Stimulated activated CD4-positive, alpha-beta T cell treated with anti-CD3 and anti-CD28 coated beads, Interleukin-1b, Interleukin-23, amount 100 ng/mL, for 48 hours (primary cell): ENCODE data around the gene ABL1.
"Not testable (repeated sequence)": the region's sequence is repeated elsewhere in the genome, so short reads cannot be mapped to it uniquely, and the experiment has no call there.

Experiments
- DNase-seq: peaks from one replicate; pipeline ENCODE4 v3.0.0-alpha.2; 2020

Gene ABL1

GRCh38 chr9:130825809-130826208 lies 9.2 kb upstream of the ABL1 start:
- DNase-seq, result no peak

DNA sequence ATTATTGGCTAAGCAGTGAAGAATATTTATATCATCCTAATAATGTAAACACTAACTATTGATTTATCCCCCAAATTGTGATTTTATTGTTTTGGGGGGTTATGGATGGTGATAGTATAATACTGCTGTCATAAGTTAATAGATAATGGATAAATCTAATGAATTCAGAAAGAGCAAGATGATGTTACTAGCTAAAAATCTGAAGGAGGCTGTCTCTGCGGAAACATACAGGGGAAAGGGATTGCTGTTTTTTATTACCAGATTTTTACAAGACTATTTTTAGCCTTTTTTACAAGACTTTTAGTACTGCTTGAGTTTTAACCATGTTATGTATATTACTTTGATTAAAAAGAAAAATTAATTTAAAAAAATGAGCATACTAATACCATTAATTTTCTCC lies 5.3 kb upstream of the ABL1 start:
- DNase-seq, result no peak

DNA sequence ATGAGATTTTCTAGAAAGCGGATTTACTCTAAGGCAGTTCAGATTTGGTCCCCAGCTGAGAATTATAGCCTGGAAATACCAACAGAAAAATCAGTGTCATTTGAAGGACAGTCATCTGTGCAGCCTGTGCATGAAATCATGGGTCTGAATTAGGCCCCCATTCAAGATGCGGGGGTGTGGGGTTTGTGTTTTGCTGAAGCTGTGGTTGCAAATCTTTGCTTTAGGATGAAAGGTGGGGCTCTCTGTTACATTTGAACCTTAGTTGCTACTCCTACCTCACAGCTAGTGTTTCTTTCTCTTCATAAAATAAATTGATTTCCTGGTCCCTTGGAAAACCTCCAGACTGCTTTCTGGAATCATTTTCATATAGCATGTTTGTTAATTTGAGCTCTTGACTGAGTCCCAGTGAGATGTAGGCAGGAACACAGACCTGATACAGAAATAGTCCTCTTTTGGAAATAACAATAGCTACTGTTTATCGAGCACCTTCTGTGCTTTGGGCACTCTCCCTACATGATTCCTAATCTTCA lies 4.8 kb upstream of the ABL1 start:
- no peak for DNase-seq

- DNase-seq, result no peak
These were observed 4.0 kb upstream of the ABL1 start for GRCh38 chr9:130831077-130831476.

DNA sequence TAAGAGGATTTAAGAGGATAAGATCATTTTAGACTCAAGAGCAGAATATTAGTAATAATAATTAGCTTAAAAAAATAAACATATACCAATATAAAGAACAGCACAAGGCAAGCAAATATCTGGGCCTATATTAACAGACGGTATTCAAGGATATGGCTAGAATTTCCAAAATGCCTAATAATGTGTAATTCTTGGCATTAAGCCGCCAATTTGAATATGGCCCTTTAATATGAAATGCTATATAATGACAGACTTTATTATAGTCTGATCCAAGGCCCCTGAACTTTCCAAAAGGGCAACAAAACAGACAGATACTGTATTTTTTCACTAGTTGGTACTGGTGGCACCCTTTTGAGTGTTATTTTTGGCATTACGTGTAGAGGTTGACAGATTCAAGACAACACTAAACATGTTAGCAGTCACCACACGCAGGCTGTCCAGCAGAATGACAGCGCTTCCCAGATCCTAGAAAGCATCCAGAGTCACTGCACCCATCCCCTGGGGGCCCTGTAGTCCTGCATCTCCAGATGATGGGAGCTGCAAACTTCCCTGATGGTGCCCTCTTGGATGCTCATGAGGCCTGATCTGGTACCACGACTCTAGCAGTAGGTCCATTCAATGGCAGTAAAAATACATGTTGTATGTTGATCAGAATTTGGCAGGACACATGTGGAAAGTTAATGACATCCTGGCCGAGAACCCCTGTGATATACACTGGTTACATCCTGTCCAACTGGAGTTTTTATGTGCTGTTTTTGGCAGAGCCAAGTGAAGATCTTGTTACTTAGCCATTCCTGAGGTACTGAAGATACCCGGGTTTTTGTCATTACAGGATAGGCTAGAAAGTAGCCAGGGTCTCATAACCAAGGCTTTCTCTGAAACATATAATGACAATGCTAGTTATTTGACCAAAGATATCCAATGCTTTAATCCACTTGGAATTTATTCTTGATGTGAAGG lies 1.7 kb upstream of the ABL1 start:
- no peak for DNase-seq

DNA sequence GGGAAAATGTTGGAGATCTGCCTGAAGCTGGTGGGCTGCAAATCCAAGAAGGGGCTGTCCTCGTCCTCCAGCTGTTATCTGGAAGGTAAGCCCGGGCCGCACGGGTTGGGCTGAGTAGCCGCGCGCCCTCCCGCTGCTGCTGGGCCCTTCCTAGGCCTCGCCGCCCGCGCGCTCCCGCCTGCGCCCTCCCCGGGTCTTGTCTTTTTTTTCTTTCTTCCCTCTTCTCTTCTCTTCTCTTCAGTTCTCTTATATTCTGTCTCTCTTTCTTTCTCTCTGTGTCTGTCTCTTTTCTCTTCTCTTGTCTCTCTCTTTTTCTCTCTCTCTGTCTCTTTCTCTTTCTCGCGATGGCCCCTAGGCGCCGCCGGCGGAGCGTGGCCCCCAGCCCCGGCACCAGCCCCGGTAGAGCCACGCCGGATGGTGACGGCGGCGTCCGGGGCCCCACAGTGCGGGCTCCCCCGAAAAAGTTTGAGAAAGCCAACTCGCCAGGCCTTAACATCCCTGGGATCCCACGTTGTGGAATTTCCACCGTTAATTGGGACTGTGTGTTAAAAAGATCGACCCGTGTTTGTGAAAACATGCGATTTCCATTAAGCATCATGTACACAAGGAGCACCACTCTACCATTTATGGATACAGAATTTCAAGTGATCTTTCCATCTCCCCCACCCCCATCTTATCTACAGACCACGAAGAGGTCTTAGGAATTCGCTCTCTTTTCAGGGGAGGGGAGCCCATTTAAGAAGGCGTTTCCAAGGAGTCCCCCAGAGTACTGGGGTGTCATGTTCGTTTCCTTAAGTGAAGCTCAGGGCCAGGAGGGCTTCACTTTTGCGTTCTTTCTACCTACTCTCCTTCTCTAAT lies 616 bp downstream of the ABL1 start:
- peak; percentile 36 for DNase-seq

GRCh38 chr9:130837002-130837511 lies 2.0 kb downstream of the ABL1 start:
- no peak for DNase-seq

DNA sequence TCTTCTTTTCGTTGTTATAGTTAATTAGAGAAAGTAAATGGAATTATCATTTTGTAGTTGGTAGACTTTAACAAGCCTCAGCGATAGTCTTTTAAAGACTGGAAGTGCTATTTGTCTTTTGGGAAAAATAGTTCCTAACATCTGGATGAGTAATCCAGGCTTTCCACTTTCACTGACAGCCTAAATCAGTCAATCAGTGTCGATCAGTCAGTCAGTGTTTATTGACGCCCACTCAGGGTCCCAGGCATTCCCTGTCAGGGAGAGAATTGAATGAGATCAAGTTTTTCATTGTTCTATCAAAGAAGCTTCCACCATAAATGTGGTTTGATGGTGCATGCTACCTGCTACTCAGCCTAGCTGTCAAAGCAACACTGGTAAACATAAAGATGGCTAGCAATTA lies 2.6 kb downstream of the ABL1 start:
- no peak for DNase-seq

- DNase-seq, result no peak
These were observed 4.4 kb downstream of the ABL1 start for GRCh38 chr9:130839132-130840111.

- DNase-seq, result no peak
These were observed 7.5 kb downstream of the ABL1 start for GRCh38 chr9:130842545-130842944.

GRCh38 chr9:130843049-130843908 lies 8.2 kb downstream of the ABL1 start:
- no peak for DNase-seq

DNA sequence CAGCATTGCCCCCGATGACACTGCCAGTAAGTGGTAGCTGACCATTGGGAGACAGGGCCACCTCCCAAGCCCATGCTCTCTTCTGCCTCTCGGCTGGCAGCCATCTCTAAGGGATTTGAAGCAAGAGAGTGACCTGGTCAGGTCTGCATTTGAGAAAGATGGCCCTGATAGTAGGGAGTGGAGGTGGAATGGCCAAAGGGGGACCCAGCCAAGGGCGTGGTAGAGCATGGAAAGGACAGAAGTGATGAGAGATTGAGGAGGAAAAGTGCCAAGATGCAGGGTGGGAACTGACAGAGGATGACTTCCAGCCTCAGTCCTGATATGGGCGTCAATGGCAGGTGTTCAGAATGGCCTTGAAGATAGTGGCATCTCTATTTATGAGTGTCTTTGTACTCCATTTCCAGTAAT lies 9.0 kb downstream of the ABL1 start:
- no peak for DNase-seq

- DNase-seq, result no peak
These were observed 10.2 kb downstream of the ABL1 start for GRCh38 chr9:130845254-130845653.

GRCh38 chr9:130845901-130846481 lies 10.9 kb downstream of the ABL1 start:
- no peak for DNase-seq

DNA sequence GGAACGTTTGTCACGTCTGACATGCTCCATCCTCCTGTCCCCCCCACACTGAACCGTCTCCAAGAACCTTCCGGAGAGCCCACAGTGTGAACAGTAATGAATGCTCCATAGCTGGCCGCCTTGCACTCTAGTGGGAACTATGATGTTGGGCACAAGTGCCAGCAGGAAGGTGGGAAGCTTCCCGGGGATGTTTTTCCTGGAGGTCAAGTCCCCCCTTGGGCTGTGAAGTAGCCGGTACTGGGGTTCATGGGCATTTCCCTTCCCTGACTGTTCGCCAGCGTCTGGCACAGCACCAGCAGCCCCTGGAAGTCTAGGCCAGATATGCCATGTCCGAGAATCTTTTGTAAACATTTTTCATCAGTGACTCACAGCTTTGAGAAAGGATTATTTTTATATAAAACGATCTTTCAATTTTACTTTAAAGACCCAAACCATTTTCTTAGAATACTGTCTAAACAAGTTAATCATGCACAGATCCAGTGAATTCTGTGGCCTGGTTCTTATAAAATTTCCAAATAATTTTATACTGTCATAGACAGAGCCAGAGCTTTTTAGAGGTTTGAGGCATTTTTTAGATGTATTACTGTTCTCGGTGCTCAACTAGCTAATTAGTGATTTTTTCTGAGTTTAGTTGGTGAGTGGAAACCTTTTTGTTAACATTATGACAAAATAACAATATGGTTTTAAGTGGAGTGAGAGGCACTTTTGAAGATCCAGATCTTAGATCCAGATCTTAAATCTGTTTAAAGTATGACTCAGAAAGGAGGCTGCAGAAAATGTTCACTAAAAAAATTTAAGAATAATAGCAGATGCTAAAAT lies 11.6 kb downstream of the ABL1 start:
- no peak for DNase-seq

DNA sequence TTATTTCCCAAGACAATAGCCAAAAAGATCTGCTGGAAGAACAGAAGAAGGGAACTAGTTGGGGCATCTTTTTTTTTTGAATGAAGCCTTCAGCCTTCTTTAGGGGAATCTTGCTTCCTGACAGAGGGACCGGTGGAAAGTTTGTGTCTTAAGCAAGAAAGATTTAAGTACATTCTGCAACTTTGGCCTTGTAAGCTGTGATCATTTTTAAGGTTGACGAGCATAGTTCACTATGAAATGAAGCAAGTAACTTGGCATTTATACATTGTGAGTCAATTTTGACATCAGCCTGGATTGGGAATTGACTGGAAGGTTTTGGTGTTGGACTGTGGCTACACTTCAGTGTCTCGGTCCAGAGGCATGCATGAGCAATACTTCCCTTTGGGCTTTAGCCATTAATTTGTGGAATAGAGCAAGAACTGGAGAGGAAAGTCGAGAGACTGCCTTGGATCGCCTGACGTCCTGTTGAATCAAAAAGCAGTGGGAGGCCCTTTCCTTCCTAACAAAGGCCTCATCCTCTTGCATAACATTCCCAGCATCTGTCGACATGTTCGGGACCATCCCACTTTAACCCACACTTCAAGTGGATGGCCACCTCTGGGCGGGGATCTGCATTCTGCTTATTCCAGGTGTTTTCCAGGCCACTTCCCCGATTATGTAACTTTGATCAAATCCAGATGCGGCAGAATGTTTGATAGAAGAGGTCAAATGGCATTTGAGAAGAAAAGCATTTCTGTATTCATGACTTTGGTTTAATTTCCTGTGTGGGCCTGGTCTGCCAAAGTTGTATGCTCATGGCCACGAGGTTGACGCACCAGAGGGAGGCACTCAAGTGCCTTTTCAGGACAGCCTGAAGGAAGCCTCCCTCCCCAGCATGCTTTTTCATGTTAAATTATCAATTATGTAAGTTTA lies 12.5 kb downstream of the ABL1 start:
- no peak for DNase-seq

DNA sequence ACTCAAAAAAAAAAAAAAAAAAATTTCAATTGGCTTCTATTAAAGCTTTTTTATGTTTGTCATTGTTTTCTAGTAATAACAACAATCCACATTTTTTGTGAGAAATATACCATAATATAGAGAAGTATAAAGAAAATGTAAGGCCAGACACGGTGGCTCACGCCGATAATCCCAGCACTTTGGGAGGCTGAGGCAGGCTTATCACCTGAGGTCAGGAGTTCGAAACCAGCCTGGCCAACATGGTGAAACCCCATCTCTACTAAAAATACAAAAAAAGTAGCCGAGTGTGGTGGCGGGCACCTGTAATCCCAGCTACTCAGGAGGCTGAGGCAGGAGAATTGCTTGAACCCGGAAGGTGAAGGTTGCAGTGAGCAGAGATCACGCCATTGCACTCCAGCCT lies 13.5 kb downstream of the ABL1 start:
- DNase-seq, result not testable (repeated sequence)

DNA sequence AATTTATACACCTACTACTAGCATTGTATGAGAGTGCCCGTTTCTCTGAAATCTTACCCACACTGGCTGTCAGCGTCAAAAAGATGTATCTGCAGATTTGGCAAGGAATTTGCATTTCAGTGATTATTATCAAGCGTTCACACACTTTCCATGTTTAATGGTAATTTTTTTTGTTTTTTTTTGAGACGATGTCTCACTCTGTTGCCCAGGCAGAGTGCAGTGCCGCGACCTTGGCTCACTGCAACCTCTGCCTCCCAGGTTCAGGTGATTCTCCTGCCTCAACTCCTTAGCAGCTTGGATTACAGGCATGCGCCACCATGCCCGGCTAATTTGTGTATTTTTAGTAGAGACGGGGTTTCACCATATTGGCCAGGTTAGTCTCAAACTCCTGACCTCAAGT lies 14.3 kb downstream of the ABL1 start:
- DNase-seq, result no peak

GRCh38 chr9:130852801-130853200 lies 17.7 kb downstream of the ABL1 start:
- DNase-seq, result no peak
